Measurements from ENCODE around the gene TMEM243. TPM values are rescaled to one million over a fixed set of nuclear protein-coding genes. Genes with fewer than 3 reads are reported as not detected.
"Not testable (repeated sequence)": the region's sequence is repeated elsewhere in the genome, so short reads cannot be mapped to it uniquely, and the experiment has no call there.

TMEM243 gene
- total RNA-seq (2014; rRNA removed; shearing (Covaris generic)) (52.7 and 61.7 TPM in 2 replicates), polyA plus RNA-seq (2016; fragmentation: Nextera tagmentation; extraction: Ambion mirVana) (68.1 and 76.9 TPM in 2 replicates)

- H2AFZ ChIP-seq = peak within 1 kb of the TSS; percentile 89
- peak within 1 kb of the TSS; percentile 94 for H3K4me2 ChIP-seq (ENCODE audit: unreplicated experiment)
- H3K36me3 ChIP-seq (ENCODE audit: low read depth) = no peaks in the 10 kb centered on the region
- H3K9me3 ChIP-seq (ENCODE audit: low read depth) = no peaks in the 10 kb centered on the region
- H3K4me3 ChIP-seq = peak within 1 kb of the TSS; percentile 99
- DNase-seq = peak; percentile 89
- peaks cover 62% of the 10 kb centered on the region for H3K79me2 ChIP-seq (ENCODE audit: insufficient read depth)
- no peaks in the 10 kb centered on the region for H3K27me3 ChIP-seq (replicated peaks; ENCODE audit: insufficient read depth)
- peak within 1 kb of the TSS; percentile 91 for H3K27ac ChIP-seq
- no peak for TF ChIP-seq EZH2phosphoT487 (IDR thresholded peaks at IDR 0.05; ENCODE audit: insufficient read depth, low read depth)
- TF ChIP-seq EZH2 (IDR thresholded peaks at IDR 0.05; ENCODE audit: insufficient read depth, poor library complexity, severe bottlenecking) = no peak
- no peaks in the 10 kb centered on the region for H3K9me2 ChIP-seq (ENCODE audit: insufficient read depth)
- peaks cover 13% of the 10 kb centered on the region; the same call in 1 of the 2 replicates for H3F3A ChIP-seq (ENCODE audit: insufficient read depth)
- 0 to 2% methylated on average over 37 to 41 of the region's 41 CpGs for WGBS, 2 experiments (ENCODE audit: low coverage in 1 of 2, low lambda C conversion rate in 2 of 2, missing lambda C conversion rate in 2 of 2)
- H3K9ac ChIP-seq = peak within 1 kb of the TSS; percentile 99
- no peaks in the 10 kb centered on the region for H4K20me1 ChIP-seq (ENCODE audit: insufficient read depth)
- H3K4me1 ChIP-seq (ENCODE audit: insufficient read depth) = peaks cover 24% of the 10 kb centered on the region
- in situ Hi-C loops (cut with MboI) = no loop called here
Observed at GRCh38 chr7:87219545-87220025, at the start of gene TMEM243. TMEM243 (minus strand) TSS chr7:87219732; CDS start chr7:87219503, 229 bp downstream.

DNA sequence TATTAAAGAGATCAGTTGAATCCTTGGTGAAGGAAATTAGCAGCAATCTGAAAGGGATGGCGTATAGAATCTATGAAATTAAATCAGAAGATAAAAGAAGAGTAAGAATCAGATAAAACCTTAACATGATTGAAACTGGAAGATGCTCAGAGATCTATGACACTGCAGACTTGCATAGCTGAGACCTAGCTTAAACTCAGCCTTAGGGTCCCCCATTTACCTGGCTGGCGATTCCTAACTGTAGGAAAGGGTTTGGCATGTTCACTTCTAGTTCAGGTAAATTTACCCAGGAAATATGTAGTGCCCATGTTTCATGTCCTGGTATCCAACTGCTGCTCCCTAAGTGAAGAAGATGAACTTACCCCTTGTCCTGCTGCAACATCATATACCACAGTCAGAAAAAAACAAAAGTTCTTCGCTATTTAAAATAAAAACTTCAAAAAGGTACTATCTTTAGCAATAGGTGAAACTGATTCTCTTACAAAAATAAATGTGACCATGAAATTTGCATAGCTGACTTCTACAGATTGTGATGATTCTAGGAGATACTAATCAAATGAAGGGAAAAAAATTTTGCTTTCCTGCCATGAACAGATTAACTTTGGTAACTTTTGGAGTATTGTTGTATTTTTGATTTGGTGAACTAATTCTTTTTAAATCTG lies 47.8 kb upstream of the TMEM243 start:
- Histone ChIP-seq H3K4me1 (ENCODE audit: insufficient read depth) (no peaks in the 10 kb centered on the region), H3K4me2 (ENCODE audit: unreplicated experiment) (no peak overlapping the region), H3K9me2 (ENCODE audit: insufficient read depth) (no peaks in the 10 kb centered on the region), H2AFZ (no peak overlapping the region), H3K4me3 (no peak overlapping the region), H3K9ac (no peak overlapping the region), H3K9me3 (ENCODE audit: low read depth) (no peaks in the 10 kb centered on the region), H3K36me3 (ENCODE audit: low read depth) (no peaks in the 10 kb centered on the region), H4K20me1 (ENCODE audit: insufficient read depth) (no peaks in the 10 kb centered on the region), H3K79me2 (ENCODE audit: insufficient read depth) (no peaks in the 10 kb centered on the region), H3K27ac (no peak overlapping the region), H3F3A (ENCODE audit: insufficient read depth) (no peaks in the 10 kb centered on the region), H3K27me3 (replicated peaks; ENCODE audit: insufficient read depth) (no peaks in the 10 kb centered on the region)
- TF ChIP-seq EZH2 (IDR thresholded peaks at IDR 0.05; ENCODE audit: insufficient read depth, poor library complexity, severe bottlenecking) (no peak), EZH2phosphoT487 (IDR thresholded peaks at IDR 0.05; ENCODE audit: insufficient read depth, low read depth) (no peak)
- in situ Hi-C loops (cut with MboI) = no loop called here
- WGBS, 2 experiments (ENCODE audit: low coverage in 1 of 2, low lambda C conversion rate in 2 of 2, missing lambda C conversion rate in 2 of 2) = 17 to 23% methylated on average over 3 of the region's 3 CpGs
- DNase-seq = no peak

GRCh38 chr7:87263537-87263936 lies 44.0 kb upstream of the TMEM243 start:
- TF ChIP-seq EZH2 (IDR thresholded peaks at IDR 0.05; ENCODE audit: insufficient read depth, poor library complexity, severe bottlenecking) (no peak), EZH2phosphoT487 (IDR thresholded peaks at IDR 0.05; ENCODE audit: insufficient read depth, low read depth) (no peak)
- Histone ChIP-seq H3F3A (ENCODE audit: insufficient read depth) (no peaks in the 10 kb centered on the region), H3K9me2 (ENCODE audit: insufficient read depth) (no peaks in the 10 kb centered on the region), H3K27ac (no peak overlapping the region), H4K20me1 (ENCODE audit: insufficient read depth) (no peaks in the 10 kb centered on the region), H3K9me3 (ENCODE audit: low read depth) (no peaks in the 10 kb centered on the region), H3K4me1 (ENCODE audit: insufficient read depth) (no peaks in the 10 kb centered on the region), H3K79me2 (ENCODE audit: insufficient read depth) (no peaks in the 10 kb centered on the region), H3K4me2 (ENCODE audit: unreplicated experiment) (no peak overlapping the region), H3K27me3 (replicated peaks; ENCODE audit: insufficient read depth) (no peaks in the 10 kb centered on the region; the same call in 1 of the 2 replicates), H3K4me3 (no peak overlapping the region), H3K9ac (no peak overlapping the region), H2AFZ (no peak overlapping the region), H3K36me3 (ENCODE audit: low read depth) (no peaks in the 10 kb centered on the region)
- WGBS, 2 experiments (ENCODE audit: low coverage in 1 of 2, low lambda C conversion rate in 2 of 2, missing lambda C conversion rate in 2 of 2) = 42 to 49% methylated on average over 8 of the region's 8 CpGs
- DNase-seq = no peak
- in situ Hi-C loops (cut with MboI) = no loop called here

DNA sequence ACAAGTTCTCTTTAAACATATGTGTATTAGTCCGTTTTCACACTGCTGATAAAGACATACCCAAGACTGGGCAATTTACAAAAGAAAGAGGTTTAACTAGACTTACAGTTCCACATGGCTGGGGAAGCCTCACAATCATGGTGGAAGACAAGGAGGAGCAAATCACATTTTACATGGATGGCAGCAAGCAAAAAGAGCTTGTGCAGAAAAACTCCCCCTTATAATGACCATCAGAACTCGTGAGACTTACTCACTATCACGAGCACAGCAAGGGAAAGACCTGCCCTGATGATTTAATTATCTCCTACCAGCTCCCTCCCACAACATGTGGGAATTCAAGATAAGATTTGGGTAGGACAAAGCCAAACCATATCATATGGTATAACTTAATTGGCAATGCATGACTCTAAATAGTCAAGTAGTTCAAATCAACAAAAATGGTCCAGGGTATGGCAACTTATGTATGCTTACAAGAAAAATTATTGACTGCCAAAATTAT lies 34.1 kb upstream of the TMEM243 start:
- H3K9me2 ChIP-seq (ENCODE audit: insufficient read depth) = no peaks in the 10 kb centered on the region
- 20 to 31% methylated on average over 3 of the region's 3 CpGs for WGBS, 2 experiments (ENCODE audit: low coverage in 1 of 2, low lambda C conversion rate in 2 of 2, missing lambda C conversion rate in 2 of 2)
- no peaks in the 10 kb centered on the region for H3K9me3 ChIP-seq (ENCODE audit: low read depth)
- H3K27me3 ChIP-seq (replicated peaks; ENCODE audit: insufficient read depth) = 0 out of 2 replicates have a peak, but pooled peaks cover 4% of the 10 kb centered on the region
- no peaks in the 10 kb centered on the region for H3K36me3 ChIP-seq (ENCODE audit: low read depth)
- no peaks in the 10 kb centered on the region for H3F3A ChIP-seq (ENCODE audit: insufficient read depth)
- H3K4me3 ChIP-seq = no peak overlapping the region
- TF ChIP-seq EZH2 (IDR thresholded peaks at IDR 0.05; ENCODE audit: insufficient read depth, poor library complexity, severe bottlenecking) (no peak), EZH2phosphoT487 (IDR thresholded peaks at IDR 0.05; ENCODE audit: insufficient read depth, low read depth) (no peak)
- in situ Hi-C loops (cut with MboI) = no loop called here
- H3K27ac ChIP-seq = no peak overlapping the region
- no peaks in the 10 kb centered on the region for H3K79me2 ChIP-seq (ENCODE audit: insufficient read depth)
- no peaks in the 10 kb centered on the region for H4K20me1 ChIP-seq (ENCODE audit: insufficient read depth)
- DNase-seq = no peak
- H3K4me1 ChIP-seq (ENCODE audit: insufficient read depth) = no peaks in the 10 kb centered on the region
- H3K9ac ChIP-seq = no peak overlapping the region
- no peak overlapping the region for H2AFZ ChIP-seq
- no peak overlapping the region for H3K4me2 ChIP-seq (ENCODE audit: unreplicated experiment)

DNA sequence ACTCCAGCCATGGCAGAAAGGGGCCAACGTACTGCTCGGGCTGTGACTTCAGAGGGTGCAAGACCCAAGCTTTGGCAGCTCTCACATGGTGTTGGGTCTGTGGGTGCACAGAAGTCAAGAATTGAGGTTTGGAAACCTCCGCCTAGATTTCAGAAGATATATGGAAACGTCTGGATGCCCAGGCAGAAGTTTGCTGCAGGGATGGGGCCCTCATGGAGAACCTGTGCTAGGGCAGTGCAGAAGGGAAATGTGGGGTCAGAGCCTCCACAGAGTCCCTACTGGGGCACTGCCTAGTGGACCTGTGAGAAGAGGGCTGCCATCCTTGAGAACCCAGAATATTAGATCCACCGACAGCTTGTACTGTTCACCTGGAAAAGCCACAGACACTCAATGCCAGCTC lies 26.1 kb upstream of the TMEM243 start:
- H3K36me3 ChIP-seq (ENCODE audit: low read depth); DNase-seq; H3K9me2 ChIP-seq (ENCODE audit: insufficient read depth); H3K27me3 ChIP-seq (replicated peaks; ENCODE audit: insufficient read depth); H2AFZ ChIP-seq; H3K4me1 ChIP-seq (ENCODE audit: insufficient read depth); H3K79me2 ChIP-seq (ENCODE audit: insufficient read depth); H3K9me3 ChIP-seq (ENCODE audit: low read depth); H3K27ac ChIP-seq; H3K4me2 ChIP-seq (ENCODE audit: unreplicated experiment); H3K9ac ChIP-seq; H3F3A ChIP-seq (ENCODE audit: insufficient read depth); H3K4me3 ChIP-seq; in situ Hi-C loops (cut with MboI); H4K20me1 ChIP-seq (ENCODE audit: insufficient read depth): not testable (repeated sequence)
- WGBS, 2 experiments (ENCODE audit: low coverage in 1 of 2, low lambda C conversion rate in 2 of 2, missing lambda C conversion rate in 2 of 2) = 56 to 68% methylated on average over 5 of the region's 5 CpGs

DNA sequence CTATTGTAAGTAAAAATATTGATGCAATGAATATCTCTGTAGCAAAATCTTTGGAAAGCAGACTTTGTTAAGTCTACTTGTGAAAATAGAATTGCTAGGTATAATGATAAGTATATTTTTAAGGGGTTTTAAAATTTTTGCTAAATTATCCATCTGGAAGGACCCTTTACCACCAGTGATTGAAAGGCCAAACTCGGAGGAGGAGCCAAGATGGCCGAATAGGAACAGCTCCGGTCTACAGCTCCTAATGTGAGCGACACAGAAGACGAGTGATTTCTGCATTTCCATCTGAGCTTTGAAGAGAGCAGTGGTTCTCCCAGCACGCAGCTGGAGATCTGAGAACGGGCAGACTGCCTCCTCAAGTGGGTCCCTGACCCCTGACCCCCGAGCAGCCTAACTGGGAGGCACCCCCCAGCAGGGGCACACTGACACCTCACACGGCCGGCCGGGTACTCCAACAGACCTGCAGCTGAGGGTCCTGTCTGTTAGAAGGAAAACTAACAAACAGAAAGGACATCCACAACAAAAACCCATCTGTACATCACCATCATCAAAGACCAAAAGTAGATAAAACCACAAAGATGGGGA lies 19.0 kb upstream of the TMEM243 start:
- H3K9ac ChIP-seq; H3K4me3 ChIP-seq; H3F3A ChIP-seq (ENCODE audit: insufficient read depth); H3K4me2 ChIP-seq (ENCODE audit: unreplicated experiment); H2AFZ ChIP-seq; H3K36me3 ChIP-seq (ENCODE audit: low read depth); H3K9me3 ChIP-seq (ENCODE audit: low read depth); H3K27me3 ChIP-seq (replicated peaks; ENCODE audit: insufficient read depth); H3K79me2 ChIP-seq (ENCODE audit: insufficient read depth); H3K27ac ChIP-seq; H3K9me2 ChIP-seq (ENCODE audit: insufficient read depth); H3K4me1 ChIP-seq (ENCODE audit: insufficient read depth); DNase-seq; H4K20me1 ChIP-seq (ENCODE audit: insufficient read depth): not testable (repeated sequence)
- in situ Hi-C loops (cut with MboI) = loop anchor here (10.0 kb wide), 1 partner anchor 314 kb away; no protein-coding TSS in a partner anchor
- 69 to 70% methylated on average over 8 to 11 of the region's 11 CpGs for WGBS, 2 experiments (ENCODE audit: low coverage in 1 of 2, low lambda C conversion rate in 2 of 2, missing lambda C conversion rate in 2 of 2)
